Measurements from ENCODE around the gene STARD3.

GRCh38 chr17:39603304-39604016 is 33.5 kb upstream of the STARD3 start:
- TF ChIP-seq POLR2A (IDR thresholded peaks at IDR 0.05) (no peak), CTCF (IDR thresholded peaks at IDR 0.05) (no peak), POLR2AphosphoS5 (IDR thresholded peaks at IDR 0.05) (no peak), EP300 (IDR thresholded peaks at IDR 0.05) (no peak)

All from upper lobe of left lung (tissue), 4 donors.